Activated naive CD4-positive, alpha-beta T cell treated with anti-CD3 and anti-CD28 coated beads, Interleukin-2, amount 10 ng/mL, durations not matched to agents 7 days and 5 days (primary cell): ENCODE data around the gene ALDH1A1.
"Not testable (repeated sequence)": the region's sequence is repeated elsewhere in the genome, so short reads cannot be mapped to it uniquely, and the experiment has no call there.

ENCODE experiments used
- CTCF ChIA-PET: fragments of 350-600 bp; sonication (Branson Sonifier 250); formaldehyde crosslinking; loops from one replicate; lab custom pipeline; 2021; ENCODE audit warnings: antibody characterized with exemption; lab: Charles Lee
- DNase-seq: peaks from one replicate; pipeline ENCODE4 v3.0.0-alpha.2; 2020
- H3K27ac Mint-ChIP-seq: one replicate; pipeline ENCODE4 v1.8.0; 2021; ENCODE audit warnings: mild to moderate bottlenecking, moderate library complexity, mixed read lengths
- H3K27me3 Mint-ChIP-seq: one replicate; pipeline ENCODE4 v1.8.0; 2021; ENCODE audit warnings: mild to moderate bottlenecking, mixed read lengths
- H3K36me3 Mint-ChIP-seq: one replicate; pipeline ENCODE4 v1.8.0; 2021; ENCODE audit warnings: mixed read lengths
- H3K4me1 Mint-ChIP-seq: one replicate; pipeline ENCODE4 v1.8.0; 2021; ENCODE audit warnings: mixed read lengths
- H3K4me3 Mint-ChIP-seq: one replicate; pipeline ENCODE4 v1.8.0; 2021; ENCODE audit warnings: mild to moderate bottlenecking, moderate library complexity, mixed read lengths
- H3K9me3 Mint-ChIP-seq: one replicate; pipeline ENCODE4 v1.8.0; 2021; ENCODE audit warnings: mixed read lengths

Gene ALDH1A1

GRCh38 chr9:72942451-72942850, 10.4 kb downstream of the ALDH1A1 start:
- no peaks in the 10 kb centered on the region for H3K4me1 Mint-ChIP-seq
- no peaks in the 10 kb centered on the region for H3K9me3 Mint-ChIP-seq
- no peak for DNase-seq
- H3K27ac Mint-ChIP-seq = no peak overlapping the region
- no peaks in the 10 kb centered on the region for H3K27me3 Mint-ChIP-seq
- no peaks in the 10 kb centered on the region for H3K36me3 Mint-ChIP-seq
- no peak overlapping the region for H3K4me3 Mint-ChIP-seq
- CTCF ChIA-PET = no interaction called here

GRCh38 chr9:72939581-72939980, 13.3 kb downstream of the ALDH1A1 start:
- H3K27me3 Mint-ChIP-seq, H3K27ac Mint-ChIP-seq, CTCF ChIA-PET, H3K9me3 Mint-ChIP-seq, H3K36me3 Mint-ChIP-seq, H3K4me3 Mint-ChIP-seq, DNase-seq, H3K4me1 Mint-ChIP-seq: not testable (repeated sequence)

GRCh38 chr9:72937545-72937944, 15.3 kb downstream of the ALDH1A1 start:
- no peaks in the 10 kb centered on the region for H3K36me3 Mint-ChIP-seq
- H3K4me1 Mint-ChIP-seq = no peaks in the 10 kb centered on the region
- H3K27ac Mint-ChIP-seq = no peak overlapping the region
- H3K9me3 Mint-ChIP-seq = no peaks in the 10 kb centered on the region
- CTCF ChIA-PET = no interaction called here
- no peaks in the 10 kb centered on the region for H3K27me3 Mint-ChIP-seq
- H3K4me3 Mint-ChIP-seq = no peak overlapping the region
- DNase-seq = no peak

GRCh38 chr9:72936679-72937078, 16.2 kb downstream of the ALDH1A1 start:
- no peak overlapping the region for H3K4me3 Mint-ChIP-seq
- H3K27ac Mint-ChIP-seq = no peak overlapping the region
- H3K36me3 Mint-ChIP-seq = no peaks in the 10 kb centered on the region
- CTCF ChIA-PET = no interaction called here
- H3K27me3 Mint-ChIP-seq = no peaks in the 10 kb centered on the region
- H3K9me3 Mint-ChIP-seq = no peaks in the 10 kb centered on the region
- no peaks in the 10 kb centered on the region for H3K4me1 Mint-ChIP-seq
- DNase-seq = no peak

- no peak for DNase-seq
- Mint-ChIP-seq H3K27me3 (no peaks in the 10 kb centered on the region), H3K9me3 (no peaks in the 10 kb centered on the region), H3K4me1 (no peaks in the 10 kb centered on the region), H3K27ac (no peak overlapping the region), H3K36me3 (no peaks in the 10 kb centered on the region), H3K4me3 (no peak overlapping the region)
- CTCF ChIA-PET = no interaction called here
These were observed 16.6 kb downstream of the ALDH1A1 start for GRCh38 chr9:72936266-72936665.

GRCh38 chr9:72935595-72935994, 17.3 kb downstream of the ALDH1A1 start:
- DNase-seq = no peak
- no peaks in the 10 kb centered on the region for H3K27me3 Mint-ChIP-seq
- H3K4me1 Mint-ChIP-seq = no peaks in the 10 kb centered on the region
- no peaks in the 10 kb centered on the region for H3K9me3 Mint-ChIP-seq
- H3K27ac Mint-ChIP-seq = no peak overlapping the region
- no peaks in the 10 kb centered on the region for H3K36me3 Mint-ChIP-seq
- CTCF ChIA-PET = no interaction called here
- H3K4me3 Mint-ChIP-seq = no peak overlapping the region

- Mint-ChIP-seq H3K27me3 (no peaks in the 10 kb centered on the region), H3K4me1 (no peaks in the 10 kb centered on the region), H3K27ac (no peak overlapping the region), H3K9me3 (no peaks in the 10 kb centered on the region), H3K36me3 (no peaks in the 10 kb centered on the region), H3K4me3 (no peak overlapping the region)
- DNase-seq = no peak
- CTCF ChIA-PET = no interaction called here
These were observed 18.9 kb downstream of the ALDH1A1 start for GRCh38 chr9:72933730-72934665.

GRCh38 chr9:72932619-72933018, 20.2 kb downstream of the ALDH1A1 start:
- Mint-ChIP-seq H3K27ac (no peak overlapping the region), H3K27me3 (no peaks in the 10 kb centered on the region), H3K36me3 (no peaks in the 10 kb centered on the region), H3K4me1 (no peaks in the 10 kb centered on the region), H3K4me3 (no peak overlapping the region), H3K9me3 (no peaks in the 10 kb centered on the region)
- CTCF ChIA-PET = no interaction called here
- no peak for DNase-seq

- Mint-ChIP-seq H3K27me3 (no peaks in the 10 kb centered on the region), H3K4me1 (no peaks in the 10 kb centered on the region), H3K36me3 (no peaks in the 10 kb centered on the region), H3K27ac (no peak overlapping the region), H3K9me3 (no peaks in the 10 kb centered on the region), H3K4me3 (no peak overlapping the region)
- DNase-seq = no peak
- CTCF ChIA-PET = no interaction called here
These were observed 21.0 kb downstream of the ALDH1A1 start for GRCh38 chr9:72931897-72932296.

- Mint-ChIP-seq H3K9me3 (no peaks in the 10 kb centered on the region), H3K36me3 (no peaks in the 10 kb centered on the region), H3K4me1 (no peaks in the 10 kb centered on the region), H3K27me3 (no peaks in the 10 kb centered on the region), H3K4me3 (no peak overlapping the region), H3K27ac (no peak overlapping the region)
- no peak for DNase-seq
- CTCF ChIA-PET = no interaction called here
These were observed 21.4 kb downstream of the ALDH1A1 start for GRCh38 chr9:72931437-72931836.

GRCh38 chr9:72930828-72931227, 22.0 kb downstream of the ALDH1A1 start:
- Mint-ChIP-seq H3K36me3 (no peaks in the 10 kb centered on the region), H3K9me3 (no peaks in the 10 kb centered on the region), H3K4me3 (no peak overlapping the region), H3K27me3 (no peaks in the 10 kb centered on the region), H3K27ac (no peak overlapping the region), H3K4me1 (no peaks in the 10 kb centered on the region)
- DNase-seq = no peak
- CTCF ChIA-PET = no interaction called here

- H3K27me3 Mint-ChIP-seq = no peaks in the 10 kb centered on the region
- no peaks in the 10 kb centered on the region for H3K9me3 Mint-ChIP-seq
- DNase-seq = no peak
- H3K4me1 Mint-ChIP-seq = no peaks in the 10 kb centered on the region
- H3K27ac Mint-ChIP-seq = no peak overlapping the region
- no peaks in the 10 kb centered on the region for H3K36me3 Mint-ChIP-seq
- H3K4me3 Mint-ChIP-seq = no peak overlapping the region
- CTCF ChIA-PET = no interaction called here
These were observed 23.3 kb downstream of the ALDH1A1 start for GRCh38 chr9:72929542-72929941.

- no peaks in the 10 kb centered on the region for H3K36me3 Mint-ChIP-seq
- CTCF ChIA-PET = no interaction called here
- H3K4me3 Mint-ChIP-seq = no peak overlapping the region
- no peak for DNase-seq
- no peaks in the 10 kb centered on the region for H3K27me3 Mint-ChIP-seq
- no peak overlapping the region for H3K27ac Mint-ChIP-seq
- no peaks in the 10 kb centered on the region for H3K9me3 Mint-ChIP-seq
- H3K4me1 Mint-ChIP-seq = no peaks in the 10 kb centered on the region
These were observed 24.8 kb downstream of the ALDH1A1 start for GRCh38 chr9:72928042-72928507.

- H3K9me3 Mint-ChIP-seq = no peaks in the 10 kb centered on the region
- H3K36me3 Mint-ChIP-seq = no peaks in the 10 kb centered on the region
- no peak for DNase-seq
- H3K27me3 Mint-ChIP-seq = no peaks in the 10 kb centered on the region
- H3K4me1 Mint-ChIP-seq = no peaks in the 10 kb centered on the region
- no peak overlapping the region for H3K27ac Mint-ChIP-seq
- CTCF ChIA-PET = interaction anchor here (0.7 kb wide), 1 partner anchor 52 kb away, joined by 4 read pairs; no protein-coding TSS in a partner anchor
- H3K4me3 Mint-ChIP-seq = no peak overlapping the region
These were observed 26.3 kb downstream of the ALDH1A1 start for GRCh38 chr9:72926506-72926905.

- Mint-ChIP-seq H3K9me3 (no peaks in the 10 kb centered on the region), H3K36me3 (no peaks in the 10 kb centered on the region), H3K4me3 (no peak overlapping the region), H3K4me1 (no peaks in the 10 kb centered on the region), H3K27me3 (no peaks in the 10 kb centered on the region), H3K27ac (no peak overlapping the region)
- no peak for DNase-seq
- CTCF ChIA-PET = interaction anchor here (0.7 kb wide), 1 partner anchor 52 kb away, joined by 4 read pairs; no protein-coding TSS in a partner anchor
These were observed 27.0 kb downstream of the ALDH1A1 start for GRCh38 chr9:72925891-72926290.
